22Rv1 (cell line): ENCODE measurements around the gene JPT1.

Experiments
- H3K27ac ChIP-seq: fragments of 450-650 bp; 2 replicates; pipeline ENCODE4 v1.5.1; 2017
- CTCF ChIP-seq: fragments of 450-650 bp; IDR thresholded peaks from 2 replicates; pipeline ENCODE4 v1.5.1; 2017; ENCODE audit warnings: mild to moderate bottlenecking
- ZFX ChIP-seq: fragments of 450-650 bp; IDR thresholded peaks from 2 replicates; pipeline ENCODE4 v1.6.1; 2017; ENCODE audit warnings: antibody characterized with exemption, borderline replicate concordance

The JPT1 gene

GRCh38 chr17:75087558-75088453 is 66.5 kb downstream of the JPT1 start, which contains the start of gene SLC16A5:
Gene SLC16A5 (plus strand): TSS chr17:75087954. CDS start chr17:75093637, 5,683 bp downstream.
- TF ChIP-seq CTCF (no peak), ZFX (no peak)
- no peak within 1 kb of the TSS for H3K27ac ChIP-seq

- TF ChIP-seq ZFX = no peak
- no peak for TF ChIP-seq CTCF
- no peak overlapping the region for H3K27ac ChIP-seq
These were observed 67.1 kb downstream of the JPT1 start for GRCh38 chr17:75087182-75087557.

GRCh38 chr17:75086496-75087181 is 67.7 kb downstream of the JPT1 start:
- TF ChIP-seq CTCF = no peak
- no peak for TF ChIP-seq ZFX
- H3K27ac ChIP-seq = no peak overlapping the region
